Activated gamma-delta T cell treated with Interleukin-2 at 50 U/mL for 16 hours (primary cell): ENCODE measurements around the gene PDP2.
"Not testable (repeated sequence)": the region's sequence is repeated elsewhere in the genome, so short reads cannot be mapped to it uniquely, and the experiment has no call there.

Experiments
- DNase-seq: peaks from one replicate; pipeline ENCODE4 v3.0.0-alpha.2; 2020

PDP2 gene

GRCh38 chr16:66886914-66887313, 6.6 kb downstream of the PDP2 start:
- DNase-seq, result no peak

GRCh38 chr16:66888647-66889615, 8.6 kb downstream of the PDP2 start:
- DNase-seq, result no peak

GRCh38 chr16:66889622-66890021, 9.3 kb downstream of the PDP2 start:
- DNase-seq, result no peak

- no peak for DNase-seq
Measured at GRCh38 chr16:66890799-66891198, 10.5 kb downstream of the PDP2 start.

- no peak for DNase-seq
Measured at GRCh38 chr16:66891360-66891759, 11.0 kb downstream of the PDP2 start.

- DNase-seq, result no peak
Measured at GRCh38 chr16:66891797-66892196, 11.5 kb downstream of the PDP2 start.

- DNase-seq, result no peak
Measured at GRCh38 chr16:66894055-66894454, 13.7 kb downstream of the PDP2 start.

- DNase-seq, result peak; percentile 38
Measured at GRCh38 chr16:66894948-66895688, 14.8 kb downstream of the PDP2 start.

- DNase-seq, result no peak
Measured at GRCh38 chr16:66895689-66895979, 15.3 kb downstream of the PDP2 start.

- no peak for DNase-seq
Measured at GRCh38 chr16:66895999-66896398, 15.7 kb downstream of the PDP2 start.

- DNase-seq, result not testable (repeated sequence)
Measured at GRCh38 chr16:66896682-66897081, 16.4 kb downstream of the PDP2 start.

- no peak for DNase-seq
Measured at GRCh38 chr16:66898207-66898606, 17.9 kb downstream of the PDP2 start.

- no peak for DNase-seq
Measured at GRCh38 chr16:66898933-66899309, 18.6 kb downstream of the PDP2 start.

GRCh38 chr16:66899310-66899944, 19.1 kb downstream of the PDP2 start:
- DNase-seq, result no peak

GRCh38 chr16:66899945-66900710, 19.8 kb downstream of the PDP2 start:
- no peak for DNase-seq

- DNase-seq, result no peak
Measured at GRCh38 chr16:66900721-66901441, 20.6 kb downstream of the PDP2 start.

GRCh38 chr16:66901626-66902025, 21.3 kb downstream of the PDP2 start:
- no peak for DNase-seq

- no peak for DNase-seq
Measured at GRCh38 chr16:66902648-66903543, 22.6 kb downstream of the PDP2 start.

GRCh38 chr16:66903544-66904427, 23.5 kb downstream of the PDP2 start:
- DNase-seq, result no peak

- DNase-seq, result no peak
Measured at GRCh38 chr16:66904428-66904845, 24.1 kb downstream of the PDP2 start.
